Daoy (cell line): Measurements from ENCODE around the gene STARD7. TPM values are rescaled to one million over a fixed set of nuclear protein-coding genes. Genes with fewer than 3 reads are reported as not detected.

Experiments
- DNase-seq: peaks from one replicate; pipeline ENCODE4 v3.0.0-alpha.2; 2015; ENCODE audit warnings: low read depth
- total RNA-seq: library from RNA; depleted of rRNA; stranded (reverse); fragments of >200 nt; shearing (Covaris generic); gene quantifications from 2 replicates; pipeline ENCODE4 v1.2.3, GENCODE V29; 2014

Gene STARD7
- total RNA-seq, 1 experiment from 2014 or later, result 176 TPM

DNA sequence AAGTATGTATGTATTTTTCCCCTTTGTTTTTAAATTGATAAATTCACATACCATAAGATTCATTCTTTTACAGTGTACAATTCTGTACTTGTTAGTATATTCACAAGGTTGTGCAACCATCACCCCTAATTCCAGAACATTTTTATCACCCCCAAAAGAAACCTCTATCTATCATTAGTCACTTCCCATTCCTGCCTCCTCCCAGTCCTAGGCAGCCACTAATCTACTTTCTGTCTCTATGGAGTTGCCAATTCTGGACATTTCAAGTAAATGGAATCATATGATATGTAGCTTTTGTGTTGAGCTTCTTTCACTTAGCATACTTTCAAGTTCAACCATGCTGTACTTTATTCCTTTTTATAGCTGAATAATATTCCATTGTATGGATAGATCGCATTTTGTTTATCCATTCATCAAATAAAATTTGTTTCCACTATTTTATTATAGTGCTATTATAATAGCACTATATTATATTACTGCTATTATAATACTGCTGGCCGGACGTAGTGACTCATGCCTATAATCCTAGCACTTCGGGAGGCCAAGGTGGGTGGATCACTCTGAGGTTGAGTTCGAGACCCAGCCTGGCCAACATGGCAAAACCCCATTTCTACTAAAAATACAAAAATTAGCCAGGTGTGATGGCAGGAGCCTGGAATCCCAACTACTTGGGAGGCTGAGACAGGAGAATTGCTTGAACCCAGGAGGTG is 10.9 kb downstream of the STARD7 start:
- DNase-seq, result no peak

DNA sequence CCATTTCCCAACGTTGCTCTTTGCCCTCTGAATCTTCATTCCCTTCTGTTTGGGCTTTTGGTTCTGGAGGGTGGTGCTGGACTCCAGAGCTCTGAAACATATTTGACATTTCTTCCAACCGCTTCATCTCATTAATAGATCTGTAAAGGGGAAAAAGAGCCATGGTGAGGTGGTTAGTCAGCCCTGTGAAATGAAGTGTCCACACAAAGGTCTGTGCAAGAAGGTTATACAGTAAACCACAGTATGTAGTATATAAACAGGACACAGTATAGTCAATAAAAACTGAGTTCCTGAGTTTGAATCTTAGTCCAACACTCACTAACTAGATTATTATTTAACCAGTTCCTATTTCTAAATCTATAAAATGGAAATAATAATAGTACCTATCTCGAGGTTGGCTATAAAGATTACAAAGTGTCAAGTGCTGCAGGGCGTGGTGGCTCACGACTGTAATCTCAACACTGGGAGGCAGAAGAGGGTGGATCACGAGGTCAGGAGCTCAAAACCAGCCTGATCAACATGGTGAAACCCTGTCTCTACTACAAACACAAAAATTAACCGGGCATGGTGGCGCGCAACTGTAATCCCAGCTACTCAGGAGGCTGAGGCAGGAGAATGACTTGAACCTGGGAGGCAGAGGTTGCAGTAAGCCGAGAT is 13.1 kb downstream of the STARD7 start:
- DNase-seq, result no peak

DNA sequence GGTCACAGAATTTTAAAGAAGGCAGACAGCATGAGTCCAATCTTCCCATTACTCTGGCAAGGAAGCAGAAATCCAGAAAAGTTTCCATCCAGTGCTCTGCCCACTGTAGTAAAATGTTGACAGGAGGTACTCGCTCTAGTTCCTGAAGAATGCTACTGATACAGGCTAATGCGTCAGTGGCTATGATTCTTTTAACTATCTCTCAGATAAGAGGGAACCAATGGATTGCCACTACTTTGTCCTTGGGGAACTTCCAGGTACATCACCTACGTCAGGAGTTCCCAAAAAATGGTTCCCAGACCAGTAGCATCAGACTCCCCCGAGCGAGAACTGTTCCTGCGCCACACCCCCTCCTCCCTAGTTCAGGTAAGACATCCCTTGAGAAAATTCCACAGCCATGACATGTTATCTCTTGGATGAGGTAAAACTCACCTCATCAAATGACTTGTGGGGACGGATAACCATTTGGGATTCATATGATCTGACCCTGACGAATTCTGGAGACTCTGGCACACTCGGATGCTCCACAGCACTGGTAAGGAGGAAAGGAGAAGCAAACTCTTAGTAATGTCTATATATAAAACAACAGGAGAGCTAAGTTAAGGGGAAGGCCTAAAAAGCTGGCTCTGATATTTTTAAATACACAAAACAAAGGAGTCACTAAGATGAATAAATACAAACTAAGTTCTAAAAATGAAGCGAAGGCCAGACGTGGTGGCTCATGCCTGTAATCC is 16.5 kb downstream of the STARD7 start:
- no peak for DNase-seq

DNA sequence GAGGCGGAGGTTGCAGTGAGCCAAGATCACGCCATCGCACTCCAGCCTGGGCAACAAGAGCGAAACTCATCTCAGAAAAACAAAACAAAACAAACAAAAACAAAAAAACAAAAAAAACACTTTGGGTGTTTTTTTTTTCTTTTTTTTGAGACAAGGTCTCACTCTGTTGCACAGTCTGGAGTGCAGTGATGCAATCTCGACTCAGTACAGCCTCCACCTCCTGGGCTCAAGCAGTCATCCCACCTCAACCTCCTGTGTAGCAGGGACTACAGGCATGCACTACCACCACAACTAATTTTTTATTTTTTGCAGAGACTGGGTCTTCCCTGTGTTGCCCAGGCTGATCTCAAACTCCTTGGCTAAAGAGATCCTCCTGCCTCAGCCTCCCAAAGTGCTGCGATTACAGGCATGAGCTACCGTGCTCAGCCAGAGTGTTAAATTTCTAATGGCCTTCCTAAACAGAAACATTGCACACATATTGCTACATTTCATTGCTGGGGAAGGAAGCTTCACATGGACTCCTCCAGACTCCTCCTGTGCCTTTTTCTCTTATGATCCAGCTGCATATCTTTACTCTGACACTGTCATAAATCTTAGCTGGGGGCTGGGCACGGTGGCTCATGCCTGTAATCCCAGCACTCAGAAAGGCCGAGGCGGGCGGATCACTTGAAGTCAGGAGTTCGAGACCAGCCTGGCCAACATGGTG is 19.7 kb downstream of the STARD7 start:
- DNase-seq, result no peak

DNA sequence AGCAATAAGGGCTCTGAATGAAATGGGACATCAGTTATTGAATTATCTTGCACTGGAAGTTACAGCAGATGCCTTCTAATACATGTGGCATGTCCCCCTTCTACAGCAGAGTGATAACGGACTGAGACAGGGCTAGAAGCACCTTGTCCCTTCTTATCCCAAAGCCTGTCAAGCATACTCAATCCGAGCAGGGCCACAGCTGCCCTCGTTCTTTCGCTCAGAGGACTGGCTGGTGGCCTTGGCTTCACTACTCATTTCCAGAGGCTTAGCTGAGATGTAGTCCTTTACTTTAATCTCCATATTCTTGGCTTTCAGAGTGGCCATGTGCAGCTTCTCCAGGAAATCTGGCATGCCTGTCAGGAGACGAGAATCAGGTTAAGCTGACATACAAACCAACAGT is 22.1 kb downstream of the STARD7 start:
- no peak for DNase-seq

DNA sequence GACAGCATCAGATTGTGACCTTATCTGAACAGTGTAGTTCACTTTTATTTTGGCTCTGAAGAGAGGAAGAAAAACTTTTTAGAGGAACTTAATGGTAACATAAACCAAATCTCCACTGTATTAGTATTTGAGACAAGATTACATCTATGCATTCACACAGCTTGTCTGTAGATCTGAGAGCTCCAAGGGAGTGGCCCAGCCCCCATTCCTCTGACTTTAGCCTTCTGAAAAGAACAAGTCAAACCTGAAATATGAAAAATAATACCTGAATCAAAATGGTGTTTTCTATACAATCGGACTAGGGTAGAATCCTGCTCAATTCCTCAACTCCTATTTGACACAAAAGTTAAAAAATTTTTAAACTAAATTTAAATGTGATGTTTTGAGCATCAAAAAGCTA is 23.1 kb downstream of the STARD7 start:
- no peak for DNase-seq

DNA sequence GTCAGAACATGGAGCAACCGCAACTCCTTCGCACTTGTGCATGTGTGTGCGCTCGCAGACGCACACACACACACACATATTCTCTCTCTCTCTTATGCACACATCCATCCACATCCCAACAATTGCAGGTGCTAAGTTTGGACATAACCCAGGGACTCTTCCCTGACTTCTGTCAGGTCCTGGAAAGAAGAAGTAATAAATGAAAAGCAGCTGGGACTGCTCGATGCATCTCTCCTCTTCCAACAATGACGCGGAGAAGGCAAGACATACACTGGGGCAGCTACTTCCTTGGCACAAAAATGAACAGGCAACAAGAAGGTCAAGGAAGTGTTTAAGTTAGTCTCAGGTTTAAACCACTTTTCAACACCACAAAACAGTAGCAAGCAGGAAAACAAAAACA is 23.6 kb downstream of the STARD7 start:
- no peak for DNase-seq

DNA sequence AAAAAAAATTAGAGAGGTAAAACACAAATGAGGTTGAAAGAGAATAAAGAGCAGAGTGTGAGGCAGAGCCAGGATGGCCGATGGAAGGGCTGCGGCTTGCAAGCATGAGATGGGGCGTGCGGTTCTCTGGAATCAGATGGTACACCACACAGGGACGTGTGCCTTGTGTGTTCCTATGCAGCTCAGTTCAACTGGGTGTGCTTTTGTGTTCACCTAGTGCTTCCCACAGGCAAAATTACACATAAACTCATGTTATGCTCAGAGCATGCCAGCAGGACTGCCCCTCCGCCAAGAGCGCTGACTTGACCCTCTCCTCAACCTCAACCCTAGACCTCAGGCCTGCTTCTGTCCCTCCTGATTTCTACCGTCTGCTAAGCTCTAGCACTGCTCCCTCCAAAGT is 24.4 kb downstream of the STARD7 start:
- DNase-seq, result no peak

DNA sequence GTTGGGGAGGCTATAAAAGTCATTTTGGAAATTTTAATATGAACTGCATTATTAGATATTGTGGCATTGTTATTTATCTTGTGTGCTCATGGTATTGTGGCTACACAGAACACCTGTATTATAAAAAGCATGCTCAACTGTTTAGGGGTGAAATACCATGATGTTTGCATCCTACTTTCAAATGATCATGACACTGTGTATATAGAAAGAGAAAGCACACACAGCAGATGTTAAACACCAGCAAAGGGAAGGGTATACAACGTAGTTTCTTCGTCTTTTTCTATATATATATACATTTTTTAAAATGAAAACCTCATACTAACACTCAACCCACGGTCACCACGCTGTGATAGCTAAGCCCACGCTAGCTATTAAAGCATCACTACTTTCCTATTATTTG is 27.1 kb downstream of the STARD7 start:
- no peak for DNase-seq

DNA sequence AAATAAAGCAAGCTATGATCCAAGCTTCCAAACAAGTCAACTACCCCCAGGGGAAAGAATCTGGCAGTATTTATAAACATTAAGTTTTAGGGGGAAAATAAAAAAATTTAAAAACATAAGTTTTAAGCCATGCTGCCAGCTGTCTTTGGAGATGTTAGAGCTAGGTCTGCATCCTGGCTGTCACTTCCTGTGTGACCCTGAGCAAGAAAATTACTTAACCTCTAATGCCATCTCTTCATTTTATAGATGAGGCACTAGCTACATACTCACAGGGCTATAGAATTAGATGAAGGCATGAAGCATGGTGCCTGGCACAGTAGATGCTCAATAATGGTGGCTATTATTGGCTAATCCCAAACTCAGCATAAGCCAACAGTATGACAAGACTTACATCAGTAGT is 28.1 kb downstream of the STARD7 start:
- no peak for DNase-seq

DNA sequence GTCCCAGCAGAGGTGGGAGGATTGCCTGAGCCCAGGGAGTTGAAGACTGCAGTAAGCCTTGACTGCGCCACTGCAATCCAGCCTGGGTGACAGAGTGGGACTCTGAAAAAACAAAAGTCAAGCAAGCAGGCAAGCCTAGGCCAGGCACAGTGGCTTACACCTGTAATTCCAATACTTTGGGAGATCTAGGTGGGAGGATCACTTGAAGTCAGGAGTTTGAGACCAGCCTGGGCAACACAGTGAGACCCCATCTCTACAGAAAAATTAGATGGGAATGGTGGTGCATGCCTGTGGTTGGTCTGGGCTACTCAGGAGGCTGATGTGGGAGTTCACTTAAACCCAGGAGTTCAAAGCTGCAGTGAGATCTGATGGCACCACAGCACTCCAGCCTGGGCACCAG is 28.6 kb downstream of the STARD7 start:
- DNase-seq, result no peak

DNA sequence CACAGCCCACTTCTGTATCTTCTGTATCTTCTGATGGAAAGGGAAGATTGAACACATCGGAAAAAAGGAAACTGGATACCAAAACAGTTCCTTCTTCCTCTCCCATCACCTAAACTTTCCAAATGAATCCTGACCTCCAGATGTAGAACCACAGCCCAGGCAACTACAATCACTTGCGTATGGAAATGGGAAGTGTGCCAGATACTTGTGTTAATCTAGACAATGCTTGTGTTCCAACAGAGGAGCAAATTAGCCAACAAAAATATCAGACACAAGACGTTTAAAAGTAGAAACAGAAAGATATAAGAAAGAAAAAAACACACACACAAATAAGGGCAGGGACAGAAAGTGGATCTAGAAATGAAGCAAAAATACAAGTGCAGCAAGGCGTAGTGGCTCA is 32.0 kb downstream of the STARD7 start:
- no peak for DNase-seq

DNA sequence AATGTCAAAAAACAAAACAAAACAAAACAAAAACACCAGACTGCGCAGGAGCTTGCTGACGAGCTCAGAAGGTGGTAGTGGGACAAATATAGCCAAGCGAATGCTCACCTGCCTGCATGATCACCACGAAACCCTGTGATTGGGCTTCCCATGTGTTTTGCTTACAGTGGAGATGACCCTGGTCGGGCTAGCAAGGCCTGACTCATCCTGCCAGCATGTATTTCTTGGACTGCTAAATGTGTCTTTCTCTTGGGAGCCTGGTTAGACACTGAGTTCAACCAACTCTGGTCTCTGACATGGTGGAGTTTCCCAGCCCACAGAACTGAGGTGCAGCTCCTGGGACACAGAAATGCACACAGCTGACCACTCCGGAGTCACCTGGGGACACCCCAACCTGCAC is 32.7 kb downstream of the STARD7 start:
- no peak for DNase-seq

DNA sequence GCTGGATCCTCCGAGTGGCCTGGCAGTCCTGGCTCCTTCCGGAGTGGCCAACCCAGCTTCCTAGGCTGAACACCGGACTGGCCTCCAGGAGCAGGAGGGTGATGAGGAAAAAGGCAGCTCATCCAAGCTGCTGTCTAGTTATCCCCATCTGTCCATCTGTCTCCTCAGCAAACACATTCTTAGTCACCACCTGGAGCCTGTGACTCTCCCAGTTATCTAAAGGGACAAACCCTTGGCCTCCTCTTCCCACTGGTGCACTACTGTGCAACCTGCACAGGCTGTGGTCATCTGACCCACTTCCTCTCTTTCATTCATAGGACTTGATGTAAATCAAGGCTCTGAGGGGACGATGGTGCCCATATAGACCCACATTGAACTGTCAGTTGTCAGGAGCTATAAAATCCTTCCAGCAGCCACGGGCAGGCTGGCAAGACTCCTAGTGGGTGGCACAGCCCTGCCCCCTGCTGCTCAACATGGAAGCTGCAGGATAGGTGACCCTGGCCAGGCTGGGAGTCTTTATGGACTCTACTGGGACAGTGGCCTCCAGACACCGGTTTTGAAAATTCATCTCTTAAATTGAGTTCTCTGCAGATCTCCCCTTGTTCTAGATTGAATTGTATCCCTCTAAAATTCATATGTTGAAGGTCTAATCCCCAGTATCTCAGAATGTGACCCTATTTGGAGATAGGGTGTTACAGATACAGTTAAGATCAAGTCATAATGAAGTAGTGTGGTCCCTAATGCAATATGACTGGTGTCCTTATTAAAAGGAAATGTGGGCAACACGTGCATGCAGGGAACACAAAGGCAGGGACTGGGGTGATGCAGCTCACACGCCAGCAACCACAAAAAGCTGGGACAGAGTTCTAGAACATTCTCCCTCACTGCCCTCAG is 34.1 kb downstream of the STARD7 start:
- DNase-seq, result peak; percentile 73

DNA sequence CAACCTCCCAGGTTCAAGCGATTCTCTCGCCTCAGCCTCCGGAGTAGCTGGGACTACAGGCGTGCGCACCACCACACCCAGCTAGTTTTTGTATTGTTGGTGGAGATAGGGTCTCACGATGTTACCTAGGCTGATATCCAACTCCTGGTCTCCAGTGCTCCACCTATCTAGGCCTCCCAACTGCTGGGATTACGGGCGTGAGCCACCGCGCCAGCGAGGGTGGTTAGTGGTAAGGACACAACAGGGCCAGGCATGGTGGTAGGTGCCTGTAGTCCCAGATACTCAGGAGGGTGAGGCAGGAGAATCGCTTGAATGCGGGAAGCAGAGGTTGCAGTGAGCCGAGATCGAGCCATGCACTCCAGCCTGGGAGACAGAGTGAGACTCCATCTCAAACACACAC is 36.8 kb downstream of the STARD7 start:
- no peak for DNase-seq

DNA sequence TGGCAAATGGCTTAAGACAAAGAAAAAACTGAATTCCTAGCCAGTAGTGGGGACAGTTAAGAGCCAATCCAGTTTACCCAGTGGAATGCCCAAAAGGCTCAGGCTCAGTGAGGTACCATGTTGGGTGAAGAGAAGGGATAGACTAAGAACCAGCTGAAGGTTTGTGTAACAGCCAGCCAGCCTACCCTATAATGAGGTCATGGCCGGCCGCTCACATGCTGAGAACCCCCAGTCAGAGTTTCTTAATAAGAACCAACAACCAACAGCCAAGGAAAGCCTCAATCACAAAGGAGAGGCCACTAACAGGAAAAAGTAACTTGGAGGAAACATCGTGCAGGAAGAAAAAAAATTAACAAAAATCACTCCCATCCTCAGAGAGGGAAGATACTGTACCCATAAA is 38.0 kb downstream of the STARD7 start:
- DNase-seq, result no peak

DNA sequence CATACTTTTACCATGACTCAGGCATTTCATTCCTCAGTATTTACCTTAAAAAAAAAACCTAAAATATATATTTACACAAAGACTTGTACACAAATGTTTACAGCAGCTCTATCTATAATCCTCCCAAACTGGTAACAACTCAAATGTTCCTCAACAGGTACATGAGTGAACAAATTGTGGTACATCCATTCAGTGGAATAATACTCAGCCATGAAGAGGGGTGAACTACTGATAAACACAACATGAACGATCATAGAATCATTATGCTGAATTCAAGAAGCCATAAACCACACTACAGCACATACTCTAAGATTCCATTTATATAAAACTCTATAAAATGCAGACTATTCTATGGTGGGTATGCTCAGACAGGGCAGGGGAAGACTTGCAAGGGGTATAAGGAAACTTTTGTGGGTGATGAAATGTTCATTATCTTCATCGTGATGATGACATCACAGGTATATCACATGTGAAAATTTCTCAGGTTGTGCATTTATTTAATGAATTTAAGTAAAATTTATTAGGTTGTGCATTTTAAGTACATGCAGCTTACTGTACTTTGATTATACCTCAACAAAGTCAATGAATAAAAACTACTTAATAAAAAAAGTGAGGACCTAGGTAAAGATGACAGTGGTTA is 38.6 kb downstream of the STARD7 start:
- no peak for DNase-seq

DNA sequence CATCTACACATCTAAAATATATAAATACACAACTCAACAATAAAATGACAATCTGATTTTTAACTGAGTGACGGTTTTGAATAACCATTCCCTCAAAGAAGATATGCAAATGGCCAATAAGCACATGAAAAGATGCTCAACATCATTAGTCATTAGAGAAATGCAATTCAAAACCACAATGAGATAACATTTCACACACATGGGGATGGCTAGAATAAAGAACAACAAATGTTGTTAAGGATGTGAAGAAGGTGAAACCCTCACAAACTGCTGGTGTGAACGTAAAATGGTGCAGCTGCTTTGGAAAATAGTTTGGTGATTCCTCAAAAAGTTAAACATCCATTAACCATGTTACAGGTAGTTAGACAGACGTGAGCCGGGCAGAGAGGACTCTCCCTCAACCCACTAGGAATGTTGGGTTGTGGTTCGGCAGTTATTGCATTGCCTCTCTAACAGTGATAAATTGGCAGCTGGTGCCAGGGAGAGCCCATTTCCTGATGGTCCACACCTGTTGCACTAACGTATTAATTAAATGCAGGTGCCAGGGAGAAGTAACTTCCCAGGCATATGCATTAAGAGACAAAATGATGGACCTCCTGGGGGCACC is 41.1 kb downstream of the STARD7 start:
- DNase-seq, result no peak

DNA sequence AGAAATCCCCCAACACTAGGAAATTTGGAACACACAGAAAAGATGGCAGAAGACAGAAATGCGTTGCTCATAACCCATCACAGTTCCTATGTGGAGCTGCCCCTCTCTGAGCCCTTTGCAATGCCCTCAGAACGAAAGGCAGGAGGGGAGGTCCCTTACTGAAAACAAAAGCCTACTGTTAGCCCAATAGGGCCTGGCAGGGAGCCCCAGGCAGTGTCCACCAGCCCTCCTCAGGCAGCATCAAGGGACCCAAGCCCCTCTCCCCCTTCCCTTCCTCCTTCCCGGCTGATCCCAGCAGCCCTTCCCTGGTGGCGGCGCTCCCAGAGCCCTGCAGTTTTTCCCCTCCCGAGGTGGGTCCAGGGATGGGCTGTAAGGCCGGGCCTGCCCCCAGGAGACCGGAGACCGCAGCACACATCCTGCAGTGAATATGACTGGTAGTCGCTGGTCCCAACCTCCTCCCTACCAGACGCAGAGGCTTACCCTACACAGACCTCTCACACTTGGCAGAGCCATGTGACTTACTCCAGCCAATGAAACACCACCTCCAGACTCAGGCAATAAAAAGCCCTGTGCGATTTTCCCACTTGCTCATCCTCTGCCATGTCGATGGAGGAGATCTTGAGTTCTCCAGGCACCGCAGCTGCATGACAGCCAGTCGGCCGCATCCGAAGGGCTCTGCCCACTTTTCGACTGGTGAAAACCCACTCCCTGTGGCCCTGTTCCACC is 44.0 kb downstream of the STARD7 start:
- no peak for DNase-seq
